Endodermal cell (in vitro differentiated cells): ENCODE data around the gene MYL5. TPM values are rescaled to one million over a fixed set of nuclear protein-coding genes. Genes with fewer than 3 reads are reported as not detected.

Experiments used
- DNase-seq: peaks from one replicate; pipeline ENCODE4 v3.0.0-alpha.2; 2017
- H3K27ac ChIP-seq: 2 replicates; pipeline ENCODE4 v1.5.1; 2013; ENCODE audit warnings: mild to moderate bottlenecking, low read depth, low read length, moderate library complexity
- H3K27me3 ChIP-seq: 2 replicates; pipeline ENCODE4 v1.6.1; 2013; ENCODE audit warnings: mild to moderate bottlenecking, low read length, moderate library complexity; ENCODE audit not compliant: insufficient read depth, control insufficient read depth, poor library complexity, severe bottlenecking
- H3K36me3 ChIP-seq: 2 replicates; pipeline ENCODE4 v1.7.0; 2013; ENCODE audit warnings: mild to moderate bottlenecking, low read length, moderate library complexity; ENCODE audit not compliant: control insufficient read depth, insufficient read depth
- H3K4me1 ChIP-seq: one replicate; pipeline ENCODE4 v1.7.0; 2013; ENCODE audit warnings: low read length; ENCODE audit not compliant: control insufficient read depth, insufficient read depth
- H3K4me3 ChIP-seq: 2 replicates; pipeline ENCODE4 v1.5.1; 2013; ENCODE audit warnings: mild to moderate bottlenecking, low read length, moderate library complexity
- H3K9ac ChIP-seq: 2 replicates; pipeline ENCODE4 v1.6.1; 2013; ENCODE audit warnings: mild to moderate bottlenecking, low read length, moderate library complexity; ENCODE audit not compliant: poor library complexity, severe bottlenecking; ENCODE audit errors: extremely low read depth
- H3K9me3 ChIP-seq: 2 replicates; pipeline ENCODE4 v1.6.1; 2013; ENCODE audit warnings: mild to moderate bottlenecking, low read length, moderate library complexity; ENCODE audit not compliant: control insufficient read depth
- H3K27ac Mint-ChIP-seq: 2 replicates; pipeline ENCODE4 v1.8.0; 2020; ENCODE audit warnings: mixed read lengths
- H3K27me3 Mint-ChIP-seq: 2 replicates; pipeline ENCODE4 v1.8.0; 2021; ENCODE audit warnings: mild to moderate bottlenecking, mixed read lengths; ENCODE audit not compliant: insufficient read depth
- H3K36me3 Mint-ChIP-seq: 2 replicates; pipeline ENCODE4 v1.8.0; 2020; ENCODE audit warnings: low read depth, mixed read lengths
- H3K4me1 Mint-ChIP-seq: 2 replicates; pipeline ENCODE4 v1.8.0; 2020; ENCODE audit warnings: mixed read lengths
- H3K4me3 Mint-ChIP-seq: 2 replicates; pipeline ENCODE4 v1.8.0; 2020; ENCODE audit warnings: mild to moderate bottlenecking, moderate library complexity, mixed read lengths
- H3K9me3 Mint-ChIP-seq: 2 replicates; pipeline ENCODE4 v1.8.0; 2020; ENCODE audit warnings: mild to moderate bottlenecking, mixed read lengths
- WGBS, 2 experiments: methylation state at CpG; one replicate each; pipeline versions ENCODE4 v1.1.5 to v1.1.7; 2013; ENCODE audit warnings: missing lambda C conversion rate in 2 of 2, mixed read lengths in 1 of 2; ENCODE audit not compliant: insufficient coverage in 1 of 2, insufficient read length in 1 of 2; 5-methylcytosine and 5-hydroxymethylcytosine counted together
- total RNA-seq, 2 donors: library from RNA; stranded (reverse); fragmentation: NEBNext Ultra II Directional in 1 of 2; extraction: Animal tissue kit (Norgen Biotek cat#: 25700) in 1 of 2; gene quantifications; 2 replicates in 1 of 2; 3 replicates in 1 of 2; pipeline ENCODE4 v1.2.1, GENCODE V29; 2021
- TF ChIP-seq, protein P1 (sequence below): fragments of 200-600 bp; sonication (generic); conservative IDR thresholded peaks from 2 replicates; pipeline ENCODE4 v1.5.0; 2021; ENCODE audit warnings: antibody characterized with exemption, mild to moderate bottlenecking

Gene MYL5
- total RNA-seq, 2 donors from 2014 or later, result 20.0 to 23.4 TPM

DNA sequence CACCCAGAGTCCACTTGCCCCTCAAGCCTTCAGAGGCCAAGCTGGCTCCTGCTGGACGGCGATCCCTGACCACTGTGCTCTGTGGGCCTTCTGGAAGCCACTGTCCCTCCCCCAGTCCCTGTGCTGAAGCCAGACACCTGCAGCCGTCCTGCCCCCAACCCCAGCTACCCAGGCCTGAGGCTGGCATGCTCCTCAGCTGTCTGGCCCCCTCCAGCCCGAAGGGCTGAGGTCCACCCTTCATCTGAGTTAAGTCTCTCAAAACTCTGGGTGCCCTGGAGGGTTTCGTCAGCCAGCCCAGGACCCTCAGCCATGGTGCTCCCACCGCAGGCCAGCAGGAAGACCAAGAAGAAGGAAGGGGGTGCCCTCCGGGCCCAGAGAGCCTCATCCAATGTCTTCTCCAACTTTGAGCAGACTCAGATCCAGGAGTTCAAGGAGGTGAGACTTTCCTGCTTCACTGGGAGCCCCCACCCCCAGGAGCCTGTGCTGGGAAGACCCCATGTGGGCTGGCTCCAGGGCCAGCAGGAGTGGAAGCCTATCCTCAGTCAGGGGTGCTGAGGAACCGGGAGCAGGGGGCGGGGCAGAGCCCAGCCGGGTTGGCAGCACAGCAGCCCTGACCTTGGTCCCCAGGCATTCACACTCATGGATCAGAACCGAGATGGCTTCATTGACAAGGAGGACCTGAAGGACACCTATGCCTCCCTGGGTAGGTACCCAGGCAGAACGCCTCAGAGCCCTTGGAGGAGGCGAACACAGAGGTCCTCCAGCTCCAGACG lies 4.2 kb downstream of the MYL5 start:
- Mint-ChIP-seq H3K9me3 (no peaks in the 10 kb centered on the region), H3K4me1 (peaks cover 5% of the 10 kb centered on the region), H3K27me3 (peaks cover 2% of the 10 kb centered on the region), H3K4me3 (no peak overlapping the region), H3K36me3 (peaks cover 1% of the 10 kb centered on the region), H3K27ac (no peak overlapping the region)
- TF ChIP-seq, protein P1, sequence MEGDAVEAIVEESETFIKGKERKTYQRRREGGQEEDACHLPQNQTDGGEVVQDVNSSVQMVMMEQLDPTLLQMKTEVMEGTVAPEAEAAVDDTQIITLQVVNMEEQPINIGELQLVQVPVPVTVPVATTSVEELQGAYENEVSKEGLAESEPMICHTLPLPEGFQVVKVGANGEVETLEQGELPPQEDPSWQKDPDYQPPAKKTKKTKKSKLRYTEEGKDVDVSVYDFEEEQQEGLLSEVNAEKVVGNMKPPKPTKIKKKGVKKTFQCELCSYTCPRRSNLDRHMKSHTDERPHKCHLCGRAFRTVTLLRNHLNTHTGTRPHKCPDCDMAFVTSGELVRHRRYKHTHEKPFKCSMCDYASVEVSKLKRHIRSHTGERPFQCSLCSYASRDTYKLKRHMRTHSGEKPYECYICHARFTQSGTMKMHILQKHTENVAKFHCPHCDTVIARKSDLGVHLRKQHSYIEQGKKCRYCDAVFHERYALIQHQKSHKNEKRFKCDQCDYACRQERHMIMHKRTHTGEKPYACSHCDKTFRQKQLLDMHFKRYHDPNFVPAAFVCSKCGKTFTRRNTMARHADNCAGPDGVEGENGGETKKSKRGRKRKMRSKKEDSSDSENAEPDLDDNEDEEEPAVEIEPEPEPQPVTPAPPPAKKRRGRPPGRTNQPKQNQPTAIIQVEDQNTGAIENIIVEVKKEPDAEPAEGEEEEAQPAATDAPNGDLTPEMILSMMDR, result no peak
- 86 to 88% methylated on average over 11 to 14 of the region's 14 CpGs for WGBS, 2 experiments
- H3K4me3 ChIP-seq, result no peak overlapping the region
- no peak overlapping the region for H3K27ac ChIP-seq
- H3K9me3 ChIP-seq, result no peaks in the 10 kb centered on the region
- H3K4me1 ChIP-seq, result no peaks in the 10 kb centered on the region
- no peak for DNase-seq
- no peaks in the 10 kb centered on the region for H3K36me3 ChIP-seq
- H3K9ac ChIP-seq, result no peak overlapping the region
- no peaks in the 10 kb centered on the region for H3K27me3 ChIP-seq

DNA sequence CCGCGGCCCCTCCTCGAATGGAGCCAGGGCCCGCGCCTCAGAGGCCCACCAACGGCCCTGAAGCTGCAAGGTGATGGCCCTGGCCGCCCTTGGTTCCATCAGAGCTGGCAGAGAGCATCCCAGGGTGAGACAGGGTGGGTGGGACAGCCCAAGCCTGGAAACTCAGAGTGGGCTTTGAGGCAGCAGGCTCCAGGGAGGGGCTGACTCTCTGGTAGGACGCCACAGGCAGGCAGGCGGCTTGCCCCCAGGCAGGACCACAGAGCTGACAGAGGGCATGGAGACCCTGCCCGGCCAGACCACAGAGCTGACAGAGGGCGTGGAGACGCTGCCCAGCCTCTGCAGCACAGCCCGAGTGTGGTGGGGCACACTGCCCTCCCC lies 4.8 kb downstream of the MYL5 start:
- Histone ChIP-seq H3K9me3 (no peaks in the 10 kb centered on the region), H3K27me3 (no peaks in the 10 kb centered on the region), H3K4me1 (no peaks in the 10 kb centered on the region), H3K27ac (no peak overlapping the region), H3K36me3 (no peaks in the 10 kb centered on the region), H3K4me3 (no peak overlapping the region), H3K9ac (no peak overlapping the region)
- TF ChIP-seq, protein P1, result no peak
- Mint-ChIP-seq H3K27ac (no peak overlapping the region), H3K27me3 (peaks cover 2% of the 10 kb centered on the region), H3K9me3 (no peaks in the 10 kb centered on the region), H3K36me3 (no peaks in the 10 kb centered on the region), H3K4me3 (no peak overlapping the region), H3K4me1 (peaks cover 4% of the 10 kb centered on the region)
- no peak for DNase-seq
- 88 to 92% methylated on average over 7 to 13 of the region's 13 CpGs for WGBS, 2 experiments

DNA sequence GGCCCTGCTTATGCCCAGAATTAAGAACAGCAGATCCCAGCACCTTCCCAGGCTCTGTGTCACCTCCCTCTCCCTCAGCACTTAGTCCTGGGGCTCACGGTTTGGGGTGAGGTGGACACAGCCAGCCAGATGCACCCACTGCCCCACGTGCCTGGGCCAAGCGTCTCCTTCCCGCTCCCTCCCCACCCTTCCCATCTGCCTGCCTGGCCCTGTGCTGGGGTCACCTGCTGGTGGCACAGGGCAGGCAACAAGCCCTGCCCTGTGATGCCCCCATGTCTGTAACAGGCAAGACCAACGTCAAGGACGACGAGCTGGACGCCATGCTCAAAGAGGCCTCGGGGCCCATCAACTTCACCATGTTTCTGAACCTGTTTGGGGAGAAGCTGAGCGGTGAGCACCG lies 5.3 kb downstream of the MYL5 start:
- peaks cover 4% of the 10 kb centered on the region for H3K4me1 Mint-ChIP-seq
- Histone ChIP-seq H3K27me3 (no peaks in the 10 kb centered on the region), H3K27ac (no peak overlapping the region), H3K9me3 (no peaks in the 10 kb centered on the region), H3K9ac (no peak overlapping the region), H3K36me3 (no peaks in the 10 kb centered on the region), H3K4me1 (no peaks in the 10 kb centered on the region), H3K4me3 (no peak overlapping the region)
- DNase-seq, result no peak
- peaks cover 2% of the 10 kb centered on the region for H3K27me3 Mint-ChIP-seq
- TF ChIP-seq, protein P1, result no peak
- H3K9me3 Mint-ChIP-seq, result no peaks in the 10 kb centered on the region
- no peak overlapping the region for H3K27ac Mint-ChIP-seq
- no peak overlapping the region for H3K4me3 Mint-ChIP-seq
- 89 to 90% methylated on average over 8 to 11 of the region's 11 CpGs for WGBS, 2 experiments
- no peaks in the 10 kb centered on the region for H3K36me3 Mint-ChIP-seq
